ENCODE data around the gene CMTM1.

The CMTM1 gene

DNA sequence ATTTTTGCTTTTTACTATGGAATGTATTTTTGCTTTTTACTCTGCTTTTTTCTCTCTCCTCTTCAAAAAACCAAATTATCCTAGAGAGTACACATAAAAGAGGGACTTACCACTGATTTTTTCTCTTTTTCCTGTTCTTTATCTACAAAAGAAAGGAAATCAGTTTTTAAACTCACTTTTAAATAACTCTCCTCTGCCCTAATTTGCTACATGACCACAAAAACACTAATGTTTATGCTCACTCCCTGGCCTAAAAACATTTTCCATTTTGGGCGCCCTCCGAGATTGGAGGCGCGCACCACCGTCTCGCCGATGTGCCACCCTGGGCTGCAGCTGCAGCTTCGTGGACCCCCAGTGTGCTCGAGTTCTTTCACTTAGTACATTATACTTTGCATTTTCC lies 17.4 kb upstream of the CMTM1 start:
- TF ChIP-seq, protein P1, sequence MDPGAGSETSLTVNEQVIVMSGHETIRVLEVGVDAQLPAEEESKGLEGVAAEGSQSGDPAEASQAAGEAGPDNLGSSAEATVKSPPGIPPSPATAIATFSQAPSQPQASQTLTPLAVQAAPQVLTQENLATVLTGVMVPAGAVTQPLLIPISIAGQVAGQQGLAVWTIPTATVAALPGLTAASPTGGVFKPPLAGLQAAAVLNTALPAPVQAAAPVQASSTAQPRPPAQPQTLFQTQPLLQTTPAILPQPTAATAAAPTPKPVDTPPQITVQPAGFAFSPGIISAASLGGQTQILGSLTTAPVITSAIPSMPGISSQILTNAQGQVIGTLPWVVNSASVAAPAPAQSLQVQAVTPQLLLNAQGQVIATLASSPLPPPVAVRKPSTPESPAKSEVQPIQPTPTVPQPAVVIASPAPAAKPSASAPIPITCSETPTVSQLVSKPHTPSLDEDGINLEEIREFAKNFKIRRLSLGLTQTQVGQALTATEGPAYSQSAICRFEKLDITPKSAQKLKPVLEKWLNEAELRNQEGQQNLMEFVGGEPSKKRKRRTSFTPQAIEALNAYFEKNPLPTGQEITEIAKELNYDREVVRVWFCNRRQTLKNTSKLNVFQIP (CRISPR knock-in tag; IDR thresholded peaks at IDR 0.05; ENCODE audit: borderline replicate concordance, low read depth), result no peak
- TF ChIP-seq BACH2 (CRISPR knock-in tag; IDR thresholded peaks at IDR 0.05; ENCODE audit: borderline replicate concordance) (no peak), ZC3H10 (CRISPR knock-in tag; IDR thresholded peaks at IDR 0.05) (no peak), GLIS3 (CRISPR knock-in tag; IDR thresholded peaks at IDR 0.05) (no peak), ZNF8 (CRISPR knock-in tag; IDR thresholded peaks at IDR 0.05) (no peak), ZFP3 (CRISPR knock-in tag; IDR thresholded peaks at IDR 0.05) (no peak), ZNF565 (CRISPR knock-in tag; conservative IDR thresholded peaks at IDR 0.05; ENCODE audit: low read depth) (no peak), ISL1 (CRISPR knock-in tag; IDR thresholded peaks at IDR 0.05) (no peak), ZNF70 (CRISPR knock-in tag; IDR thresholded peaks at IDR 0.05) (no peak), ZFP30 (CRISPR knock-in tag; IDR thresholded peaks at IDR 0.05) (no peak), OSR1 (CRISPR knock-in tag; IDR thresholded peaks at IDR 0.05) (no peak), RARB (CRISPR knock-in tag; IDR thresholded peaks at IDR 0.05) (no peak), ARNTL (CRISPR knock-in tag; IDR thresholded peaks at IDR 0.05; ENCODE audit: borderline replicate concordance, low read depth) (no peak)
- TF ChIP-seq, protein P2, sequence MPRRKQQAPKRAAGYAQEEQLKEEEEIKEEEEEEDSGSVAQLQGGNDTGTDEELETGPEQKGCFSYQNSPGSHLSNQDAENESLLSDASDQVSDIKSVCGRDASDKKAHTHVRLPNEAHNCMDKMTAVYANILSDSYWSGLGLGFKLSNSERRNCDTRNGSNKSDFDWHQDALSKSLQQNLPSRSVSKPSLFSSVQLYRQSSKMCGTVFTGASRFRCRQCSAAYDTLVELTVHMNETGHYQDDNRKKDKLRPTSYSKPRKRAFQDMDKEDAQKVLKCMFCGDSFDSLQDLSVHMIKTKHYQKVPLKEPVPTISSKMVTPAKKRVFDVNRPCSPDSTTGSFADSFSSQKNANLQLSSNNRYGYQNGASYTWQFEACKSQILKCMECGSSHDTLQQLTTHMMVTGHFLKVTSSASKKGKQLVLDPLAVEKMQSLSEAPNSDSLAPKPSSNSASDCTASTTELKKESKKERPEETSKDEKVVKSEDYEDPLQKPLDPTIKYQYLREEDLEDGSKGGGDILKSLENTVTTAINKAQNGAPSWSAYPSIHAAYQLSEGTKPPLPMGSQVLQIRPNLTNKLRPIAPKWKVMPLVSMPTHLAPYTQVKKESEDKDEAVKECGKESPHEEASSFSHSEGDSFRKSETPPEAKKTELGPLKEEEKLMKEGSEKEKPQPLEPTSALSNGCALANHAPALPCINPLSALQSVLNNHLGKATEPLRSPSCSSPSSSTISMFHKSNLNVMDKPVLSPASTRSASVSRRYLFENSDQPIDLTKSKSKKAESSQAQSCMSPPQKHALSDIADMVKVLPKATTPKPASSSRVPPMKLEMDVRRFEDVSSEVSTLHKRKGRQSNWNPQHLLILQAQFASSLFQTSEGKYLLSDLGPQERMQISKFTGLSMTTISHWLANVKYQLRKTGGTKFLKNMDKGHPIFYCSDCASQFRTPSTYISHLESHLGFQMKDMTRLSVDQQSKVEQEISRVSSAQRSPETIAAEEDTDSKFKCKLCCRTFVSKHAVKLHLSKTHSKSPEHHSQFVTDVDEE (CRISPR knock-in tag; IDR thresholded peaks at IDR 0.05), result no peak
- no peak for ATAC-seq

DNA sequence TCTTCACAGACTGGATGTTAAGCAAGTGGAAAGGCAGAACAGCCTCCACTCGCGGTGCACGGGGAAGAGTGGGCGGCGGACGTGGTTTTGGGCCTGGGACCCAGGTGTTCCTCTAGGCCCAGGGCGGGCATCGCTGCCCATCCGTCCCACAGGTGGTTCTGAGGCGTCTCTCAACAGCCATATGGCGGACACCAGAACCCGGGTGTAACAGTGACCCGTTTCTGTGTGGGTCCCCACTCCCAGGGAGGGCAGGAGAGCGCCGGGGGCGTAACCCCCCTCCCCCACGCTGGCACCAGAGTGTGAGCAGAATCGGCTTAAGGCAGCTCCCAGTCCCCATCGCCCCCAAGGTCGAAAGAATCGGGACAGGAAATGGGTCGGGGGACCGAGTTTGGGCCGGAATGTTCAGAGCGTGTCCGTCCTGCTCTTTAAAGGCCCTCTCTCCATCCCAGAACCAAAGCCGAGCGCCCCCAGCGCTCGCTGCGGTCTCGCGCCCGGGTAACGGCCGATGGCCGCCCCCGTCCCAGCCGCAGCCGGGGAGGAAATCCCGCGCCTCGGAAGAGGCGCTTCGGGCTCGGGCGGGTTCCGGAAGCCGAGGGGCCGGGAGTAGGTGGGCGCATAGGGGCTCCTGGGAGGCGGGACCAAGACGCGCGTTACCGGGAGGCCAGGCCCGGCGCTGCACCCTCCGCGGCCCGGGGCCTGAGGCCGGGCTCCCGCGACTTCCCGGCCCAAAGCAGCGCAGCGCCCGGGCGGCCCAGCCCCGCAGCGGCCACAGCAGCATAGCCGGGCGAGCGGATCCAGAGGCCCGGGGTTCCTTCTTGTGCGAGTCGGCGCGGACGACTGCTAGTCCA lies 16.7 kb upstream of the CMTM1 start, which contains the start of gene TK2:
TK2 (minus strand) TSS at position 839 of the 848 bp plus-strand sequence; CDS start at position 778, 61 bp downstream.
- peak; percentile 68 for ATAC-seq
- 0 out of 2 replicates have a peak, but pooled peaks have one; percentile 51 for TF ChIP-seq ZNF565 (CRISPR knock-in tag; conservative IDR thresholded peaks at IDR 0.05; ENCODE audit: low read depth)
- no peak for TF ChIP-seq ZNF8 (CRISPR knock-in tag; IDR thresholded peaks at IDR 0.05)
- TF ChIP-seq, protein P3, sequence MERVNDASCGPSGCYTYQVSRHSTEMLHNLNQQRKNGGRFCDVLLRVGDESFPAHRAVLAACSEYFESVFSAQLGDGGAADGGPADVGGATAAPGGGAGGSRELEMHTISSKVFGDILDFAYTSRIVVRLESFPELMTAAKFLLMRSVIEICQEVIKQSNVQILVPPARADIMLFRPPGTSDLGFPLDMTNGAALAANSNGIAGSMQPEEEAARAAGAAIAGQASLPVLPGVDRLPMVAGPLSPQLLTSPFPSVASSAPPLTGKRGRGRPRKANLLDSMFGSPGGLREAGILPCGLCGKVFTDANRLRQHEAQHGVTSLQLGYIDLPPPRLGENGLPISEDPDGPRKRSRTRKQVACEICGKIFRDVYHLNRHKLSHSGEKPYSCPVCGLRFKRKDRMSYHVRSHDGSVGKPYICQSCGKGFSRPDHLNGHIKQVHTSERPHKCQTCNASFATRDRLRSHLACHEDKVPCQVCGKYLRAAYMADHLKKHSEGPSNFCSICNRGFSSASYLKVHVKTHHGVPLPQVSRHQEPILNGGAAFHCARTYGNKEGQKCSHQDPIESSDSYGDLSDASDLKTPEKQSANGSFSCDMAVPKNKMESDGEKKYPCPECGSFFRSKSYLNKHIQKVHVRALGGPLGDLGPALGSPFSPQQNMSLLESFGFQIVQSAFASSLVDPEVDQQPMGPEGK (CRISPR knock-in tag; IDR thresholded peaks at IDR 0.05; ENCODE audit: borderline replicate concordance), result peak; percentile 38; the same call in 1 of the 2 replicates
- TF ChIP-seq, protein P2 (CRISPR knock-in tag; IDR thresholded peaks at IDR 0.05), result peak; percentile 13; the same call in 1 of the 2 replicates
- TF ChIP-seq TOX (CRISPR knock-in tag; IDR thresholded peaks at IDR 0.05; ENCODE audit: borderline replicate concordance), result no peak

DNA sequence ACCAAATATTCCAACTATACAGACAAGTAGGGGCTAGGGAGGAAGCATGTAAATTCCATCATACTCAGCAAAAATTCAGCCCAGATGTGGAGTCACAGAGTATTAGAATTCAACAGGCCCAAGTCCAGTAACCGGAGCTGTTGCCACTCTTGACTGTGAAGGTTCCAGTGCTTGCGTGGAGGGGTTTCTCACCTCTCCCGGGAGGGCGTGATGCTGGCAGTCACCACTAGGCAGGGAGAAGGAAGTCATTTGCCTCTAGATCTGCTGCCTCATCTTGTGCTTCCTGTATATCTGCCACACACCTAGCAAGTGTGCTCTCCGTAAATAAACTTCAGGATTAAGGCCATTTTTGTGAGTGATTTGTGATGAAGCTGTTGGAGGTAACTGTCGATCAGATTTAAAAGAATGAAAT lies 14.9 kb upstream of the CMTM1 start:
- peak; percentile 25 for ATAC-seq
- TF ChIP-seq, protein P2 (CRISPR knock-in tag; IDR thresholded peaks at IDR 0.05), result no peak
- TF ChIP-seq, protein P1 (CRISPR knock-in tag; IDR thresholded peaks at IDR 0.05; ENCODE audit: borderline replicate concordance, low read depth), result no peak
- TF ChIP-seq ARNTL (CRISPR knock-in tag; IDR thresholded peaks at IDR 0.05; ENCODE audit: borderline replicate concordance, low read depth) (no peak), ZFP3 (CRISPR knock-in tag; IDR thresholded peaks at IDR 0.05) (no peak), PPARA (CRISPR knock-in tag; IDR thresholded peaks at IDR 0.05; ENCODE audit: borderline replicate concordance) (no peak)
- TF ChIP-seq, protein P4, sequence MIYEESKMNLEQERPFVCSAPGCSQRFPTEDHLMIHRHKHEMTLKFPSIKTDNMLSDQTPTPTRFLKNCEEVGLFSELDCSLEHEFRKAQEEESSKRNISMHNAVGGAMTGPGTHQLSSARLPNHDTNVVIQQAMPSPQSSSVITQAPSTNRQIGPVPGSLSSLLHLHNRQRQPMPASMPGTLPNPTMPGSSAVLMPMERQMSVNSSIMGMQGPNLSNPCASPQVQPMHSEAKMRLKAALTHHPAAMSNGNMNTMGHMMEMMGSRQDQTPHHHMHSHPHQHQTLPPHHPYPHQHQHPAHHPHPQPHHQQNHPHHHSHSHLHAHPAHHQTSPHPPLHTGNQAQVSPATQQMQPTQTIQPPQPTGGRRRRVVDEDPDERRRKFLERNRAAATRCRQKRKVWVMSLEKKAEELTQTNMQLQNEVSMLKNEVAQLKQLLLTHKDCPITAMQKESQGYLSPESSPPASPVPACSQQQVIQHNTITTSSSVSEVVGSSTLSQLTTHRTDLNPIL (CRISPR knock-in tag; IDR thresholded peaks at IDR 0.05; ENCODE audit: low read depth), result no peak
